Activated gamma-delta T cell treated with Interleukin-2 at 50 U/mL for 16 hours (primary cell): ENCODE measurements around the gene IPPK.
"Not testable (repeated sequence)": the region's sequence is repeated elsewhere in the genome, so short reads cannot be mapped to it uniquely, and the experiment has no call there.

Experiments
- DNase-seq: peaks from one replicate; pipeline ENCODE4 v3.0.0-alpha.2; 2020

IPPK gene

GRCh38 chr9:92592537-92592936 is 77.4 kb downstream of the IPPK start:
- no peak for DNase-seq

GRCh38 chr9:92590377-92590776 is 79.6 kb downstream of the IPPK start:
- DNase-seq, result no peak

- DNase-seq, result no peak
These were observed 80.0 kb downstream of the IPPK start for GRCh38 chr9:92589923-92590322.

- DNase-seq, result no peak
These were observed 93.8 kb downstream of the IPPK start for GRCh38 chr9:92576175-92576574.

GRCh38 chr9:92573612-92574011 is 96.3 kb downstream of the IPPK start:
- DNase-seq, result not testable (repeated sequence)

- not testable (repeated sequence) for DNase-seq
These were observed 98.1 kb downstream of the IPPK start for GRCh38 chr9:92571871-92572270.

GRCh38 chr9:92564982-92565381 is 104.9 kb downstream of the IPPK start:
- no peak for DNase-seq

- no peak for DNase-seq
These were observed 105.4 kb downstream of the IPPK start for GRCh38 chr9:92564504-92564903.
